Measurements from ENCODE around the gene LAP3. TPM values are rescaled to one million over a fixed set of nuclear protein-coding genes. Genes with fewer than 3 reads are reported as not detected.

Gene LAP3
- polyA plus RNA-seq, 3 donors: 98.3 to 127 (median 108) TPM

- H3K27ac Mint-ChIP-seq: peak overlapping the region in 1 of 7 donors; percentile 61
- H3K4me1 Mint-ChIP-seq: peaks cover 4% of the 10 kb centered on the region
- 100% methylated on average over 1 of the region's 9 CpGs for WGBS (ENCODE audit: insufficient coverage)
- H3K36me3 Mint-ChIP-seq: peaks cover 74 to 85% of the 10 kb centered on the region in 2 donors
- Histone ChIP-seq H3K4me3 (replicated peaks in 1 of 3; ENCODE audit: low read depth in 2 of 3, low read length in 3 of 3) (no peak overlapping the region), H3K4me2 (replicated peaks; ENCODE audit: extremely low read depth, low read length, poor library complexity, severe bottlenecking) (no peak overlapping the region), H2AFZ (ENCODE audit: insufficient read depth, low read depth, low read length, poor library complexity, severe bottlenecking) (no peak overlapping the region), H4K20me1 (ENCODE audit: insufficient read depth, low read length) (peaks cover 84% of the 10 kb centered on the region), H3K27ac (ENCODE audit: low read depth in 1 of 2, low read length in 2 of 2) (no peak overlapping the region), H3K79me2 (ENCODE audit: insufficient read depth, low read length) (peaks cover 15% of the 10 kb centered on the region), H3K9me3 (replicated peaks in 1 of 2; ENCODE audit: control insufficient read depth in 1 of 2, insufficient read depth in 1 of 2, low read length in 2 of 2) (no peaks in the 10 kb centered on the region), H3K4me1 (ENCODE audit: control insufficient read depth in 1 of 2, insufficient read depth in 2 of 2, low read length in 2 of 2) (no peaks in the 10 kb centered on the region), H3K9ac (ENCODE audit: insufficient read depth, low read length, poor library complexity, severe bottlenecking) (no peak overlapping the region), H3K36me3 (replicated peaks in 1 of 2; ENCODE audit: control insufficient read depth in 1 of 2, insufficient read depth in 2 of 2, low read length in 2 of 2) (peaks cover 63 to 77% of the 10 kb centered on the region in 2 donors), H3K27me3 (ENCODE audit: control insufficient read depth in 2 of 2, insufficient read depth in 2 of 2, low read length in 2 of 2) (no peaks in the 10 kb centered on the region)
- intact Hi-C loops (cut with micrococcal nuclease): no loop called here
- no peak overlapping the region for H3K4me3 Mint-ChIP-seq
- DNase-seq: no peak
- TF ChIP-seq, protein P1, sequence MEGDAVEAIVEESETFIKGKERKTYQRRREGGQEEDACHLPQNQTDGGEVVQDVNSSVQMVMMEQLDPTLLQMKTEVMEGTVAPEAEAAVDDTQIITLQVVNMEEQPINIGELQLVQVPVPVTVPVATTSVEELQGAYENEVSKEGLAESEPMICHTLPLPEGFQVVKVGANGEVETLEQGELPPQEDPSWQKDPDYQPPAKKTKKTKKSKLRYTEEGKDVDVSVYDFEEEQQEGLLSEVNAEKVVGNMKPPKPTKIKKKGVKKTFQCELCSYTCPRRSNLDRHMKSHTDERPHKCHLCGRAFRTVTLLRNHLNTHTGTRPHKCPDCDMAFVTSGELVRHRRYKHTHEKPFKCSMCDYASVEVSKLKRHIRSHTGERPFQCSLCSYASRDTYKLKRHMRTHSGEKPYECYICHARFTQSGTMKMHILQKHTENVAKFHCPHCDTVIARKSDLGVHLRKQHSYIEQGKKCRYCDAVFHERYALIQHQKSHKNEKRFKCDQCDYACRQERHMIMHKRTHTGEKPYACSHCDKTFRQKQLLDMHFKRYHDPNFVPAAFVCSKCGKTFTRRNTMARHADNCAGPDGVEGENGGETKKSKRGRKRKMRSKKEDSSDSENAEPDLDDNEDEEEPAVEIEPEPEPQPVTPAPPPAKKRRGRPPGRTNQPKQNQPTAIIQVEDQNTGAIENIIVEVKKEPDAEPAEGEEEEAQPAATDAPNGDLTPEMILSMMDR (IDR thresholded peaks at IDR 0.05): no peak
- no peaks in the 10 kb centered on the region for H3K9me3 Mint-ChIP-seq
- no peaks in the 10 kb centered on the region for H3K27me3 Mint-ChIP-seq (ENCODE audit: low read depth in 3 of 3)
These were observed 56.6 kb downstream of the LAP3 start for GRCh38 chr4:17633600-17633999.

- Mint-ChIP-seq H3K9me3 (peaks cover 0 to 3% (median 0%) of the 10 kb centered on the region in 7 donors), H3K4me3 (no peak overlapping the region), H3K4me1 (peaks cover 3% of the 10 kb centered on the region), H3K27ac (peak overlapping the region in 3 of 7 donors; percentile 47 to 76 (median 50)), H3K36me3 (peaks cover 64 to 74% of the 10 kb centered on the region in 2 donors), H3K27me3 (ENCODE audit: low read depth in 3 of 3) (no peaks in the 10 kb centered on the region)
- peaks cover 69% of the 10 kb centered on the region for H4K20me1 ChIP-seq (ENCODE audit: insufficient read depth, low read length)
- no peak overlapping the region for H2AFZ ChIP-seq (ENCODE audit: insufficient read depth, low read depth, low read length, poor library complexity, severe bottlenecking)
- H3K4me3 ChIP-seq (replicated peaks in 1 of 3; ENCODE audit: low read depth in 2 of 3, low read length in 3 of 3): no peak overlapping the region
- H3K4me2 ChIP-seq (replicated peaks; ENCODE audit: extremely low read depth, low read length, poor library complexity, severe bottlenecking): no peak overlapping the region
- no peaks in the 10 kb centered on the region for H3K4me1 ChIP-seq (ENCODE audit: control insufficient read depth in 1 of 2, insufficient read depth in 2 of 2, low read length in 2 of 2)
- H3K27me3 ChIP-seq (ENCODE audit: control insufficient read depth in 2 of 2, insufficient read depth in 2 of 2, low read length in 2 of 2): no peaks in the 10 kb centered on the region
- H3K9ac ChIP-seq (ENCODE audit: insufficient read depth, low read length, poor library complexity, severe bottlenecking): no peak overlapping the region
- H3K27ac ChIP-seq (ENCODE audit: low read depth in 1 of 2, low read length in 2 of 2): peak overlapping the region in 1 of 2 donors; percentile 55
- peaks cover 11% of the 10 kb centered on the region for H3K79me2 ChIP-seq (ENCODE audit: insufficient read depth, low read length)
- no CpG with 5 or more reads among the region's 4 CpGs for WGBS (ENCODE audit: insufficient coverage)
- DNase-seq: no peak
- TF ChIP-seq, protein P1 (IDR thresholded peaks at IDR 0.05): no peak
- intact Hi-C loops (cut with micrococcal nuclease): no loop called here
- peaks cover 50 to 67% of the 10 kb centered on the region in 2 donors for H3K36me3 ChIP-seq (replicated peaks in 1 of 2; ENCODE audit: control insufficient read depth in 1 of 2, insufficient read depth in 2 of 2, low read length in 2 of 2)
- no peaks in the 10 kb centered on the region for H3K9me3 ChIP-seq (replicated peaks in 1 of 2; ENCODE audit: control insufficient read depth in 1 of 2, insufficient read depth in 1 of 2, low read length in 2 of 2)
These were observed 58.1 kb downstream of the LAP3 start for GRCh38 chr4:17635056-17635455.

Measured in CD14-positive monocyte (primary cell).